ENCODE data around the gene RIN3. TPM values are rescaled to one million over a fixed set of nuclear protein-coding genes. Genes with fewer than 3 reads are reported as not detected.

RIN3 gene
- polyA plus RNA-seq, 4 donors = 1.8 to 18.9 (median 12.1) TPM

GRCh38 chr14:92601131-92601710 is 87.6 kb downstream of the RIN3 start:
- FAIRE-seq = no peak
- whole genome bisulfite sequencing, 3 donors = 93 to 96% (median 94%) methylated on average over 9 of the region's 9 CpGs
- no peak overlapping the region for H3K4me3 ChIP-seq (ENCODE audit: low read depth in 1 of 3, low read length in 3 of 3)
- DNase-seq = no peak
- H3K27ac ChIP-seq (ENCODE audit: low read depth in 1 of 3, low read length in 2 of 3) = peak overlapping the region in 2 of 3 donors; percentile 15 to 23
- H3K36me3 ChIP-seq (ENCODE audit: control insufficient read depth in 3 of 3, insufficient read depth in 2 of 3, low read depth in 1 of 3, low read length in 3 of 3) = peaks cover 0 to 9% (median 0%) of the 10 kb centered on the region in 3 donors
- peaks cover 0 to 10% (median 3%) of the 10 kb centered on the region in 3 donors for H3K4me1 ChIP-seq (ENCODE audit: control insufficient read depth in 3 of 3, insufficient read depth in 2 of 3, low read depth in 1 of 3, low read length in 2 of 3)
- peaks cover 0 to 4% of the 10 kb centered on the region in 2 donors for H3K9me3 ChIP-seq (ENCODE audit: control insufficient read depth in 2 of 2, insufficient read depth in 1 of 2, low read depth in 1 of 2, low read length in 1 of 2)
- no peaks in the 10 kb centered on the region for H3K27me3 ChIP-seq (ENCODE audit: control insufficient read depth in 3 of 3, insufficient read depth in 3 of 3, low read length in 3 of 3)

DNA sequence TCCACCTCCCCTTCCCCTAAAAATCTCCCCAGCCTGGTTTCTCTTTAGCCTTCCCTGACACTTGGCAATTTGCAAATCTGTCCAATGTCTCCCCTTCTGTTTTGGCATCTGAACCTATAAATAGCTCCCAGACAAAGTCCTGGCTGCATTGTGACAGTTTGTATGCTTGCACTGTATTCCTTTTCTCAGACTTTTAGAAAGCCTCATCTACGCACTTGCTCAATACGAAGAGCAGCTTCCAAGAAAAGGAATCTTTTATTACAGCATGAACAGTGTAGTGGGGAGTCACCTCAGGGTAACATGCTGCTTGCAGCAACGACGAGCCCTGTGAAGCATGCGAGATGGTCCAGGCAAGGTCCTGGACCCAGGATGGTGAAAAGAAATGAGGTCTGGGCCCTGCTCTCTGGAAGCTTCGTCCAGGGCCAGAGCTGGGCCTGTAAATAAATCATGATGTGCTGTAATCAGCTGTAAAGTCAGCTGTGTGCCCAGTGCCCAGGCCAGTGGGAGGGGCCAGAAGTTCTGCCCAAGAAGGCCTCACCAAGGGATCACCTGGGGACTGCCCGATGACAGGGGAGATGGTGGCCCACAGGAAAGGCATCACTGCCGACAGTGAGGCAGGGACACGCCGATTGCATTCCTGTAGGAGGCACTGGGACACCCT is 88.3 kb downstream of the RIN3 start:
- Histone ChIP-seq H3K27ac (ENCODE audit: low read depth in 1 of 3, low read length in 2 of 3) (peak overlapping the region in 2 of 3 donors; percentile 26 to 31), H3K4me3 (ENCODE audit: low read depth in 1 of 3, low read length in 3 of 3) (no peak overlapping the region), H3K27me3 (ENCODE audit: control insufficient read depth in 3 of 3, insufficient read depth in 3 of 3, low read length in 3 of 3) (no peaks in the 10 kb centered on the region), H3K4me1 (ENCODE audit: control insufficient read depth in 3 of 3, insufficient read depth in 2 of 3, low read depth in 1 of 3, low read length in 2 of 3) (peaks cover 0 to 5% (median 5%) of the 10 kb centered on the region in 3 donors), H3K36me3 (ENCODE audit: control insufficient read depth in 3 of 3, insufficient read depth in 2 of 3, low read depth in 1 of 3, low read length in 3 of 3) (peaks cover 0 to 9% (median 0%) of the 10 kb centered on the region in 3 donors), H3K9me3 (ENCODE audit: control insufficient read depth in 2 of 2, insufficient read depth in 1 of 2, low read depth in 1 of 2, low read length in 1 of 2) (peaks cover 0 to 4% of the 10 kb centered on the region in 2 donors)
- DNase-seq (no peak), FAIRE-seq (no peak)
- WGBS, 3 donors = 84 to 90% (median 88%) methylated on average over 10 of the region's 10 CpGs

DNA sequence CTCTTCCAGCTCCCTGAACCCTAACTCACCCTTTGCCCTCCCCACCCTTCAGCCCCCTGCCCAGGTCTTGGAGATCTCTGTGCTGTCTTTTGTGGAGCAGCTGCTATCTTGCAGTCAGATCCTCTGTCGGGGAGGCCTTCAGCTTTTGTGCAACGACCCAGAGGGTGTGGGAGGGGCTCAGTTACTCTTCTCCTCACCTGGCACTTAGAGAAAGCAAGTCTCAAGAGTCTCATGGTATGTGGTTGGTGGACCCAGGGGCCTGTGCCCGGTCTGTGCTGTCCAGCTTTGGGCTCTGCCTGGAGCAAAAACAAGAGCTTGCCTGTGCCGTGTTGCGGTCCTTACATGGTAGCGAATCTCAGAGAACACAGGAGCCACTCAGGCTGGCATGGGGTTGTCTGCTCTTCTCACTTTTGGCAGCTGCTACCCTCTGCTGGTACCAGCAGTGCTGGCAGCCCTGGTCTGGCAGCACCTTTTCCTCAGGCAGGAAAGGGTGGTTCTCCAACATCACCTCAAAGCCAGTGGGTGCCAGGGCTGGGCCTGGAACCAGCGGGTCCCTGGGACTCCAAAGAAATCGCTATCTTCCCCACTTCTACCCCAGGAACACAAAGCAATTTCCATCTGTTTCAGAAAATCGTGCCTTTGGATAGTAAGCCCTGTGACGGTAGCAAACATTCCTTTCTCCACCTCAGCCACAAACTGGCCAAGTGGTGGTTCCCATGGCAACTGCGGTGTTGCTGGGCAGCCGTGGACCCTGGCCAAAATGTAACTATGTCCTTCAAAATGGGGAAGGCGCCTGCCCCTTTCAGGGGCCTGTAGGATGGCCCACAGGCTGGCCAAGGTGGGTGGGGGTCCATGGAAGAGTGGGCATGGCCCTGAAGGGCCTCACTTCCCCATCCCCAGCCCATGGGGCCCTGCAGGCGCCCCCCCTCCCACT is 90.0 kb downstream of the RIN3 start:
- Histone ChIP-seq H3K9me3 (ENCODE audit: control insufficient read depth in 2 of 2, insufficient read depth in 1 of 2, low read depth in 1 of 2, low read length in 1 of 2) (peaks cover 0 to 3% of the 10 kb centered on the region in 2 donors), H3K4me3 (ENCODE audit: low read depth in 1 of 3, low read length in 3 of 3) (no peak overlapping the region), H3K4me1 (ENCODE audit: control insufficient read depth in 3 of 3, insufficient read depth in 2 of 3, low read depth in 1 of 3, low read length in 2 of 3) (peaks cover 0 to 6% (median 0%) of the 10 kb centered on the region in 3 donors), H3K36me3 (ENCODE audit: control insufficient read depth in 3 of 3, insufficient read depth in 2 of 3, low read depth in 1 of 3, low read length in 3 of 3) (peaks cover 0 to 9% (median 0%) of the 10 kb centered on the region in 3 donors), H3K27ac (ENCODE audit: low read depth in 1 of 3, low read length in 2 of 3) (no peak overlapping the region), H3K27me3 (ENCODE audit: control insufficient read depth in 3 of 3, insufficient read depth in 3 of 3, low read length in 3 of 3) (no peaks in the 10 kb centered on the region)
- no peak for FAIRE-seq
- WGBS, 3 donors = 48 to 71% (median 62%) methylated on average over 14 of the region's 14 CpGs
- DNase-seq = no peak

- 23 to 61% (median 43%) methylated on average over 5 of the region's 5 CpGs for WGBS, 3 donors
- peak; percentile 47 to 92 for DNase-seq
- H3K27ac ChIP-seq (ENCODE audit: low read depth in 1 of 3, low read length in 2 of 3) = no peak overlapping the region
These were observed 91.8 kb downstream of the RIN3 start for GRCh38 chr14:92605274-92605940.

GRCh38 chr14:92607251-92607650 is 93.7 kb downstream of the RIN3 start:
- 91 to 94% (median 94%) methylated on average over 3 of the region's 3 CpGs for WGBS, 3 donors
- FAIRE-seq (no peak), DNase-seq (no peak)
- Histone ChIP-seq H3K27ac (ENCODE audit: low read depth in 1 of 3, low read length in 2 of 3) (peak overlapping the region in 1 of 3 donors; percentile 11), H3K4me1 (ENCODE audit: control insufficient read depth in 3 of 3, insufficient read depth in 2 of 3, low read depth in 1 of 3, low read length in 2 of 3) (peaks cover 0 to 12% (median 0%) of the 10 kb centered on the region in 3 donors), H3K9me3 (ENCODE audit: control insufficient read depth in 2 of 2, insufficient read depth in 1 of 2, low read depth in 1 of 2, low read length in 1 of 2) (peaks cover 0 to 3% of the 10 kb centered on the region in 2 donors), H3K4me3 (ENCODE audit: low read depth in 1 of 3, low read length in 3 of 3) (no peak overlapping the region), H3K27me3 (ENCODE audit: control insufficient read depth in 3 of 3, insufficient read depth in 3 of 3, low read length in 3 of 3) (no peaks in the 10 kb centered on the region), H3K36me3 (ENCODE audit: control insufficient read depth in 3 of 3, insufficient read depth in 2 of 3, low read depth in 1 of 3, low read length in 3 of 3) (peaks cover 0 to 14% (median 0%) of the 10 kb centered on the region in 3 donors)

More at GRCh38 chr14:92605274-92605940, 91.8 kb downstream of the RIN3 start:
- peaks cover 0 to 3% of the 10 kb centered on the region in 2 donors for H3K9me3 ChIP-seq (ENCODE audit: control insufficient read depth in 2 of 2, insufficient read depth in 1 of 2, low read depth in 1 of 2, low read length in 1 of 2)
- peaks cover 0 to 8% (median 0%) of the 10 kb centered on the region in 3 donors for H3K36me3 ChIP-seq (ENCODE audit: control insufficient read depth in 3 of 3, insufficient read depth in 2 of 3, low read depth in 1 of 3, low read length in 3 of 3)
- H3K27me3 ChIP-seq (ENCODE audit: control insufficient read depth in 3 of 3, insufficient read depth in 3 of 3, low read length in 3 of 3) = no peaks in the 10 kb centered on the region
- H3K4me3 ChIP-seq (ENCODE audit: low read depth in 1 of 3, low read length in 3 of 3) = no peak overlapping the region
- H3K4me1 ChIP-seq (ENCODE audit: control insufficient read depth in 3 of 3, insufficient read depth in 2 of 3, low read depth in 1 of 3, low read length in 2 of 3) = peaks cover 0 to 9% (median 0%) of the 10 kb centered on the region in 3 donors
- no peak for FAIRE-seq

DNA sequence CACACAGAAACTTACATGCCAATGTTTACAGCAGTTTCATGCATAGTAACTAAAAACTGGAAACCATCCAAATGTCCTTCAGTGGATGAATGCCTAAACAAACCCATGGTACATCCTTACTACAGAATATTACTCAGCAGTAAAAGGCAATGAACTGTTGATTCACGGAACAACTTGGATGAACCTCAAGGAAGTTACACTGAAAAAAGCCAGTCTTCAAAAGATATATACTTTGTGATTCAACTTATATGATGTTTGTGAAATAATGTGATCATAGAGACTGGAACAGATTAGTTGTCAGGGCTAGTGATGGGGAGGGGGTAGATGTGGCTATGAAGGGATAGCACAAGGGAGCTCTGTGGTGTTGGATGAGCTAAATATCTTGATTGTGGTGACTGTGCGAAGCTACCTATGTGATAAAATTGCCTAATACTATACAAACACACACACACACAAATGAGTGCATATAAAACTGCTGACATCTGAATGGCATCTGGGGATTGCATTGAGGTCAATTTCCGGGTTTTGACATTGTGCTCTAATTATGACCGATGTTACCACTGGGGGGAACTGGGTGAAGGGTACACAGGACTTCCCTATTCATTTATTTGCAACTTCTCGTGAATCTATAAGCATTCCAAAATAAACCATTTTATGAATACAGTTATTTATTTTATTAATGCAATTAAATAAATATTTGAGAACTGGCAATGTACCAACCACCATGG is 94.3 kb downstream of the RIN3 start:
- peak in 1 of 2 donors; percentile 76 for DNase-seq
- Histone ChIP-seq H3K27me3 (ENCODE audit: control insufficient read depth in 3 of 3, insufficient read depth in 3 of 3, low read length in 3 of 3) (no peaks in the 10 kb centered on the region), H3K27ac (ENCODE audit: low read depth in 1 of 3, low read length in 2 of 3) (peak overlapping the region in 2 of 3 donors; percentile 24 to 34), H3K4me1 (ENCODE audit: control insufficient read depth in 3 of 3, insufficient read depth in 2 of 3, low read depth in 1 of 3, low read length in 2 of 3) (peaks cover 0 to 12% (median 0%) of the 10 kb centered on the region in 3 donors), H3K4me3 (ENCODE audit: low read depth in 1 of 3, low read length in 3 of 3) (no peak overlapping the region), H3K9me3 (ENCODE audit: control insufficient read depth in 2 of 2, insufficient read depth in 1 of 2, low read depth in 1 of 2, low read length in 1 of 2) (peaks cover 0 to 3% of the 10 kb centered on the region in 2 donors), H3K36me3 (ENCODE audit: control insufficient read depth in 3 of 3, insufficient read depth in 2 of 3, low read depth in 1 of 3, low read length in 3 of 3) (peaks cover 0 to 17% (median 0%) of the 10 kb centered on the region in 3 donors)
- no peak for FAIRE-seq
- 31 to 59% (median 51%) methylated on average over 5 of the region's 5 CpGs for WGBS, 3 donors

- H3K4me3 ChIP-seq (ENCODE audit: low read depth in 1 of 3, low read length in 3 of 3) = no peak overlapping the region
- no peak overlapping the region for H3K27ac ChIP-seq (ENCODE audit: low read depth in 1 of 3, low read length in 2 of 3)
- no peaks in the 10 kb centered on the region for H3K27me3 ChIP-seq (ENCODE audit: control insufficient read depth in 3 of 3, insufficient read depth in 3 of 3, low read length in 3 of 3)
- H3K4me1 ChIP-seq (ENCODE audit: control insufficient read depth in 3 of 3, insufficient read depth in 2 of 3, low read depth in 1 of 3, low read length in 2 of 3) = peaks cover 0 to 12% (median 0%) of the 10 kb centered on the region in 3 donors
- FAIRE-seq (no peak), DNase-seq (no peak)
- H3K36me3 ChIP-seq (ENCODE audit: control insufficient read depth in 3 of 3, insufficient read depth in 2 of 3, low read depth in 1 of 3, low read length in 3 of 3) = peaks cover 0 to 22% (median 0%) of the 10 kb centered on the region in 3 donors
- 46 to 69% (median 64%) methylated on average over 4 of the region's 4 CpGs for WGBS, 3 donors
- peaks cover 0 to 3% of the 10 kb centered on the region in 2 donors for H3K9me3 ChIP-seq (ENCODE audit: control insufficient read depth in 2 of 2, insufficient read depth in 1 of 2, low read depth in 1 of 2, low read length in 1 of 2)
These were observed 96.4 kb downstream of the RIN3 start for GRCh38 chr14:92609955-92610354.
